BJ (cell line): ENCODE results near the gene TTC39C. TPM values are rescaled to one million over a fixed set of nuclear protein-coding genes. Genes with fewer than 3 reads are reported as not detected.
A peak's percentile ranks its signal among the peaks of the same experiment; 100 is the strongest.

Source experiments
- CTCF ChIA-PET: fragments of 350-600 bp; formaldehyde crosslinking; extraction: SDS; loops from one replicate; lab custom pipeline; 2021; ENCODE audit warnings: antibody characterized with exemption, inconsistent platforms; lab: Yijun Ruan, JAX
- POLR2A ChIA-PET: fragments of 300-600 bp; sonication (Branson Sonifier 250); formaldehyde crosslinking; extraction: SDS; loops from one replicate; lab custom pipeline; 2021; ENCODE audit warnings: antibody characterized with exemption; lab: Charles Lee
- DNase-seq: peaks from one replicate; pipeline ENCODE4 v3.0.0-alpha.2; 2011; ENCODE audit warnings: low read depth
- H3K27me3 ChIP-seq: 2 replicates; pipeline ENCODE4 v1.6.0; 2011; ENCODE audit warnings: low read length; ENCODE audit not compliant: control insufficient read depth, insufficient read depth
- H3K36me3 ChIP-seq: 2 replicates; pipeline ENCODE4 v1.5.1; 2011; ENCODE audit warnings: low read length; ENCODE audit not compliant: control insufficient read depth, insufficient read depth
- H3K4me3 ChIP-seq: 2 replicates; pipeline ENCODE4 v1.5.1; 2011; ENCODE audit warnings: low read depth, mild to moderate bottlenecking, control low read depth, low read length
- polyA plus RNA-seq: library from polyadenylated mRNA; depleted of rRNA; stranded (reverse); fragments of >200 nt; gene quantifications from 2 replicates; pipeline ENCODE4 v1.2.3, GENCODE V29; 2011
- TF ChIP-seq, protein P1 (sequence below): IDR thresholded peaks from 2 replicates; pipeline ENCODE4 v1.5.1; 2011; ENCODE audit warnings: low read depth, mild to moderate bottlenecking, control low read depth, inconsistent platforms, low read length, moderate library complexity; ENCODE audit not compliant: insufficient read depth

TTC39C gene
- polyA plus RNA-seq, 1 experiment = 37.9 TPM

DNA sequence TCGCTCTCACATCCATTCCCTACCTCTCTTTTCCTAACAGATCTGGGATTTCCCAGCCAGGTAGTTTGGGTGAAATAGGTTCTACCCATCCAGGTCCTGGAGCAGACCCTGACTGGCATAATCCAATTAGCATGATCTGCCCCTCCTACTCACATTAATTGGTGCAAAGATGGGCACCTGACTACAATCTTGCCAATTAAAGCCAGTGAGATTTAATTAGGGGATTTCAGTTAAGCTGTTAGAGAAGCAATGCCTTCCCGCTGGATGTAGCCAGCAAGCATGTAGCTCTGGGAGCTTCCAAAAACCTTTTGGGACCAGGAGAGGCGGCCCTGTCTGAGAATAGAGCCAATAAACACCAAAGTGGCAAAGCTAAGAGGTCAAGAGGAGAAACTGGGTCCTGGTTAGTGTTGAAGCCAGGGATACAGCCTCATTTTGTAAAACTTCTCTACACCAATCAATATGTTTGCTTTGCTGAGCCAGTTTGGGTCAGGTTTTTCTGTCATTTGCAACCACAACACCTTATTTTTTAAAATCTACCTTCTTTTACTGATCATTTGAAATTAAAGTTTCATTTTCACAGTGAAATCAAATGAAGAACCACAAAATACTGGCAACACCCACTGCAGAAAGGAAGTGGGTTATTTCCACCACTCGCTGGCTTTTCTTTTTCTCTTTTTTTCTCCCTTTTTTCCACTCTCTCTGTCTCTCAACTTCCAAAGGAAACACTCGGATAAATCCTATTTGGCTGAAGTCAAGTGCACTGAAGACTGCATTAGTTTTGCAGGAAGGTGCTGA, 3.2 kb upstream of the TTC39C start:
- CTCF ChIA-PET = interaction anchor here (1.0 kb wide), 1 partner anchor 109 kb away, joined by 3 read pairs; no protein-coding TSS in a partner anchor
- H3K4me3 ChIP-seq = no peak overlapping the region
- peaks cover 4% of the 10 kb centered on the region for H3K27me3 ChIP-seq
- POLR2A ChIA-PET = no interaction called here
- no peaks in the 10 kb centered on the region for H3K36me3 ChIP-seq
- TF ChIP-seq, protein P1, sequence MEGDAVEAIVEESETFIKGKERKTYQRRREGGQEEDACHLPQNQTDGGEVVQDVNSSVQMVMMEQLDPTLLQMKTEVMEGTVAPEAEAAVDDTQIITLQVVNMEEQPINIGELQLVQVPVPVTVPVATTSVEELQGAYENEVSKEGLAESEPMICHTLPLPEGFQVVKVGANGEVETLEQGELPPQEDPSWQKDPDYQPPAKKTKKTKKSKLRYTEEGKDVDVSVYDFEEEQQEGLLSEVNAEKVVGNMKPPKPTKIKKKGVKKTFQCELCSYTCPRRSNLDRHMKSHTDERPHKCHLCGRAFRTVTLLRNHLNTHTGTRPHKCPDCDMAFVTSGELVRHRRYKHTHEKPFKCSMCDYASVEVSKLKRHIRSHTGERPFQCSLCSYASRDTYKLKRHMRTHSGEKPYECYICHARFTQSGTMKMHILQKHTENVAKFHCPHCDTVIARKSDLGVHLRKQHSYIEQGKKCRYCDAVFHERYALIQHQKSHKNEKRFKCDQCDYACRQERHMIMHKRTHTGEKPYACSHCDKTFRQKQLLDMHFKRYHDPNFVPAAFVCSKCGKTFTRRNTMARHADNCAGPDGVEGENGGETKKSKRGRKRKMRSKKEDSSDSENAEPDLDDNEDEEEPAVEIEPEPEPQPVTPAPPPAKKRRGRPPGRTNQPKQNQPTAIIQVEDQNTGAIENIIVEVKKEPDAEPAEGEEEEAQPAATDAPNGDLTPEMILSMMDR = no peak
- DNase-seq = no peak

DNA sequence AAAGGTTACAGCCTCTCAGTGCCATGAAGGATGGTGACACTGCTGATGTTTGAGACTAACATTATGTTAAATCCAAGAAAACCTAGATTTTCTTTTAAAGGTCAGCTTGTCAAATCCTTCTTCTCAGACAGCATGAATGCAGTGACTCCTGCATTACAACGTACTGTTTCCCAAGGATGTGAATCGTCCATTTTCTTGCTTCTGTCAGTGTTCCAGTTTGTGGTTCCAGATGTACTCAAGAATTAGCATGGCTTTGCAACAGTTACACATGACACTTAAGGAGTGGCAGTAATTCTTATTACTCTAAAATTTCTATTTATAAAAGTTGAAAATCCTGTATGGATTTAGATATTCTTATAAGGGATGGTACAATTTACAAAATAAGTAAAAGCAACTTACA, 1.5 kb upstream of the TTC39C start:
- Histone ChIP-seq H3K36me3 (no peaks in the 10 kb centered on the region; the same call in 1 of the 2 replicates), H3K27me3 (peaks cover 4% of the 10 kb centered on the region), H3K4me3 (no peak overlapping the region)
- POLR2A ChIA-PET = interaction anchor here (0.6 kb wide), 1 partner anchor 174 kb away, joined by 4 read pairs; no protein-coding TSS in a partner anchor
- CTCF ChIA-PET = interaction anchor here (0.6 to 0.9 kb wide), 2 partner anchors 12 to 201 kb away, joined by 3 to 4 read pairs; no protein-coding TSS in a partner anchor
- DNase-seq = no peak
- TF ChIP-seq, protein P1 = no peak

DNA sequence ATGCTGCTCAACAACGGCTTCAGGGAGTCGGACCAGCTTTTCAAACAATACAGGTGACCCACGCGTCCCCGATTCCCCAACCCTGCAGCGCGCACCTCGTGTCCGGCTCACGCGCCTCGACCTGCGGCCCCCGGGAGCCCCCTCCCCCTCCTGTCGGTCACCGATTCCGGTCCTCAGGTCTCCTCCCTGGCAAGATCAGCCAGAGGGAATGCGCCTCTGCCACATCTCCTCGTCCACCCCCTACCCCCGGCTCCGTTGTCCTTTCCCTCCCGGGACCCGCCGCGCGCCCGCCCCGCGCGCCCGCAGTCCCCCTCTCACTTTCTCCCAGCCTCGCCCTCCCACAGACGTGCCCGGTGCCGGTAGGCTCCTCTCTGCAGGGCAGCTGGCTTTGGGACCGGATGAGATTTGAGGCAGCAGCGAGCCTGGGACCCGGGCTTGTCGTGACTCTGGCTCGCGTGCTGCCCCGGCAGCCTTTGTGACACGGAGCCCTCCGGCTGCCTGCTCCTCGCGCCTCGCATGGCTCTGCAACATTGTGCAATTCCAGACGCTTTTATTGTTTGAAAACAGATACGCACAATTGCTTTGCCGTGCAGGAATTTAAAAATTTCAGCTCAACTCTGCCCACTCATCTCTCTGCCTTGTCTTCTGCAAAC, 558 bp downstream of the TTC39C start:
- Histone ChIP-seq H3K27me3 (no peaks in the 10 kb centered on the region), H3K4me3 (peak overlapping the region; percentile 94), H3K36me3 (peaks cover 4% of the 10 kb centered on the region)
- peak; percentile 92 for DNase-seq
- TF ChIP-seq, protein P1 = no peak
- POLR2A ChIA-PET = interaction anchor here (0.6 kb wide), 1 partner anchor 956 kb away, joined by 3 read pairs; no protein-coding TSS in a partner anchor
- CTCF ChIA-PET = interaction anchor here (0.6 to 1.7 kb wide), 6 partner anchors 9 to 524 kb away, joined by 3 to 4 read pairs (median 3); no protein-coding TSS in a partner anchor

DNA sequence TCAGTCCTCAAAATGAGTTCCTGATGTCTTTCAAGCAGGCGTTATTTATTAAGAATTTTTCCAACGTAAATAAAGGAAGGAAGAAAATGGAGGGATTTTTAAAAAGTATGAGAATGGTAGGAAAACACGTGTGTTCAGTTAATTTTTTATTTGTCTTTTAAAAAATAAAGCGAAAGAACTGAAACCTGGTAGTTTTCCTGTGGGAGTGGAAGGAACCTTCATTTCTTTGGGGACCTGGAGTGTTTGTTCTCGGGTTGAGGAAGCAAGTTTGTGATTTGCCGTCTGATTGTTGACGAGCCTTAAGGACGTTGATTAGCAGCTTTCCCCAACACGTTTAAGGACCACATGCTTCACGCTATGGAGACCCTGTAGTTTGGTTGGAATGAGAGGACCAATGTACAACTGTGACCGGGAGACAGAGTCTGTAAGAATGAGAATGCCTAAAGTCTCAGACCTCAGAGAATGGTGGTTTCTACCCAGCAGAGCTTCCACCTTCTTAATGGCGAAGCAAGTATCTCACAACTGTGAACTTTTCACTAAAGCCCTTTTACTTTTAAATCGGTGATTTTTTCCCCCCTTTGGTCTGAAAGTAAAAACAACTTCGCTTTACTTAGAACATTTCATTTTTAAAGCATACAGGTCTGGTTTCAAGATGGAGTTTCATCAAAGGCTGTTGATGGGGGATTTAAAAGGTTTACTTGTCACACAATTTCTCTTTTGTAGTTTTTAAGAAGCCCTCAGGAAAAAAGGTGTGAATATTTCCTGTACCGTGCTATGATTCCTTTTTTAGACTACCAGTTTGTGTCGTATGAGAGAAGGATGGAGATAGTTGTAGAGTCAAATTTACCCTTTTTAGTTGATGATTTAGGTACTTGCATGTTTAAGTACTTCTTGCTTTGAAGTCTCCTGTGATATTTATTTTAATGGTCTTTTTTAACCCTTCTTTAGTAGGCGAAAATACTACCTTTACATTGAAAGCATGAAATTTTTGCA, 1.4 kb downstream of the TTC39C start:
- no peak for DNase-seq
- TF ChIP-seq, protein P1 = no peak
- H3K27me3 ChIP-seq = no peaks in the 10 kb centered on the region
- ChIA-PET CTCF (interaction anchor here (0.7 to 1.7 kb wide), 5 partner anchors 62 to 177 kb away, joined by 3 to 4 read pairs (median 3); no protein-coding TSS in a partner anchor), POLR2A (interaction anchor here (0.6 kb wide), 1 partner anchor 957 kb away, joined by 3 read pairs; no protein-coding TSS in a partner anchor)
- peak overlapping the region; percentile 94 for H3K4me3 ChIP-seq
- peaks cover 4% of the 10 kb centered on the region for H3K36me3 ChIP-seq
